Stimulated activated CD4-positive, alpha-beta T cell treated with anti-CD3 and anti-CD28 coated beads, Interleukin-4, amount 100 ng/mL, for 48 hours (primary cell): ENCODE data around the gene TMEM247.

ENCODE experiments used
- DNase-seq, 2 donors: peaks; one replicate each; pipeline ENCODE4 v3.0.0-alpha.2; 2020; ENCODE audit warnings: low read depth in 2 of 2

Gene TMEM247

DNA sequence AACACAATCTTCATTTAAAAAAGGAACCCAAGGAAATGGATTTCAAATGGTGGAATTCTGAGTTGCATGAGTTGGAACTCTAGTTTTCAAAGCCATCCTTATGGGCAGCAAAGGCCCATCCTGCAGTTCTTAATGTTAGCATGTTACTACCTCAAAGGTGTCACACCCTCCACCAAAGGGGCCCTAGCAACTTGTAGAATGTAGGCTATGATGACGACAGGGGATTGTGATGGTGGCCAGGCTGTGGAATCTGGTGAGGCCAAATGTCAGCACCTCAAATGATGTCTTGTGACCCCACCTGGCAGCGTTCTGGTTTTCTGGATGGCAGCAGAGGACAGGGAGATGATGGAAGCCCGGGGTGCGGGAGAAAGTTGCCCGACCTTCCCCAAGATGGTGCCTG is at the start of gene TMEM247:
TSS of gene TMEM247 (plus strand) at position 301 of the 400 bp plus-strand sequence.
- no peak for DNase-seq

DNA sequence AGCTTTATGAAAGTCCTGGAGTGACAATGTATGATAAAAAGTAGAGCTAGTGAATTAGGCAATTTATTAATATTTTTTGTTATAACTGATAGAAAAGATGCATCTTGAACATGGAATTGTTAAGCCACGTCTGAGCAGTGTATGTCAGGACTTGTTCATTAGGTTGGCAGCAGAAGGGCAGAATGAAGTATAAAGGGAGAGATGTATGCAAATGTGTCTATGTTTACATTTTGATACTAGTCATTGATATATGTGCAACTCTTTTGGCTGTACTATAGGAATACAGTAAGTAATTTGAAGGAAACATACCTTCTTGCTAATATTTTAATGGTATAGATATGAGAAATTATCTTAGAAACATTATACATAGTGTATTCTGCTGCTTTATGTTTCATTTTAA is 49.0 kb upstream of the TMEM247 start:
- no peak for DNase-seq

DNA sequence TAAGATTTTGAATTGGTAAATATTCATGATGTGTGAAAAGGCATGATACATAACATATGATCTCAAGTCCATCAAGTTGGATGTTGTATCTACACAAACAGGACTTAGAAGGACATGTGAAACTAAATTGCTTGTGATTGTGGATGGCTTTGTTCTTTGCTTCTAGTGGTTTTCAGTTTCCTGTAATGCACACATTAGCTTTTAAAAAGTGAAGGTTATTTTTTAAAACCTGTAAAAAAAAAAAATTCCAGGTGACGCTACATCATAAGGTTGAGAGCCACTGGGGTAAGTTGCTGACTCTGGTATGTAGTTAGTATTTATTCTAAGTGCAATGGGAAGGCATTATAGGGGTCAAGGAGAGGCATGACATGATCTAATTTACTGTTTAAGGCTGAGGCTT is 48.4 kb upstream of the TMEM247 start:
- no peak for DNase-seq

DNA sequence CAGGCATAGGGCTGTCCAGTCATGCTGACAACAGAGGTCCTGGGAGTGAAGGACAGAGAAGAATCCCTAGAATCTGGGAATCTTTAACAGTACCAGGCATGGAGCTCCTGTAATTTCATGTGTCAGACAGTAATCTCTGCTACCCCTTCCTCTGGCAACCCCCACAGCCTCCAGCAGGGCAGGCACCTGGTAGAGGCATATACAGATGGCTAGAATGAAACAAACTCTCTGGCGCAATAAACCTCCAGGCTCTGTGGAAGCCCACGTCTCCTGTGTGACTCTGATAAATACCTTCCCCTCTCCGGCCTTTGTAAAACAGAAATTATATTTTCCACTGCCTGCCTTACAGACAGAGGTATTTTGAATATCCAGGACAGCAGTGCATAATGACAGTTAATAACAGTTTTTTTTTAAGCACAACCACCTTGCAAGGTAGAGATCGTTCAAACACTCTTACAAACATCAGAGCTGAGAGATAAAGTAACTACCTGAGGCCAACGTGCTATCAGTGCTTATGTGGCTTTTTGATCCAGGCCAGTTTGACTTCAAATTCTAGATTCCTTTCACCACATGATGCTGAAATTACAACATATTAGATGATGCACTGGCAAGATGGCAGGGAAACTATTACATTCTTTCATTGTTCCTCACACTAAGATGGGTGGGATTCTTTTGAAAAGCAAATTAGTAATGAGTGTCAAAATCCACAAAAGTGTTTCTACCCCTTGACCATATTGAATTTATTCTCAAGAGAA is 47.7 kb upstream of the TMEM247 start:
- DNase-seq: no peak

DNA sequence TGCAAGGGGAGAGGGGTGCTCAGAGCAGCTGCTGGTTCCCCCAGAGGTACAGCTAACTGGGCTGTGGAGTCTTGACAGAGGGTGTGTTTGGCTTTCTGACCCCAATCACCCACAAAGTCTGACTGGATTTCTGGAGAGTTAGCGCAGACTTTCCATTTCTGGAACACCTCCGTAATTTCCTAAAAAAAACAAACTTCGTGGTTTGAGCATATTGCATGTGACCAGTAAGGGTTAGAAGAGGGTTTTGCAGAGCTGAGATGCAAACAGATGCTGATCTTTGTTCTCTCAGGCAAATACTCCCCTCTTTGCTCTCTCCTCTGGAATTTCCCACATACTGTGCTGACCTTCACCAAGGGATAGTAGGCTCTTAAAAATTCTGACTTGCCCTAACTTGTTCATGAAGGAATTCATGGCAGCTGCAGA is 44.5 kb upstream of the TMEM247 start:
- no peak for DNase-seq

DNA sequence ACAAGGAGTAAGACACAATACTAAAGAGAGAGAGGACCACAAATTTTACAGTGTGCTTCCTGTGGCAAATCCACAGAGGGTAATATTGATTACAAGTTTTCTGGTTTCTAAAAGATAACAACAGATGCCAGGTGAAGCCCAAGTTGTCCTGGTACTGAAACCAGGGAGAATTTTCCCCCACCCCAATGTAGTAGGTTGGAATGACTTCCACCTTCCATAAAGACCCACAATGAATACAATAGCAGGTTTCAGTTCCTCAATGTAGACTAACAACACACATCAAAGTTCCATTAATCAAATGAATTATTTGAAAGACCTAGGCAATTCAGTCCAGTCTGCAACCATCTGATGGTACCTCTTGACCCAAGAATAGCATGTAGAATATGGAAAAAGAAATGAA is 44.0 kb upstream of the TMEM247 start:
- DNase-seq: no peak

DNA sequence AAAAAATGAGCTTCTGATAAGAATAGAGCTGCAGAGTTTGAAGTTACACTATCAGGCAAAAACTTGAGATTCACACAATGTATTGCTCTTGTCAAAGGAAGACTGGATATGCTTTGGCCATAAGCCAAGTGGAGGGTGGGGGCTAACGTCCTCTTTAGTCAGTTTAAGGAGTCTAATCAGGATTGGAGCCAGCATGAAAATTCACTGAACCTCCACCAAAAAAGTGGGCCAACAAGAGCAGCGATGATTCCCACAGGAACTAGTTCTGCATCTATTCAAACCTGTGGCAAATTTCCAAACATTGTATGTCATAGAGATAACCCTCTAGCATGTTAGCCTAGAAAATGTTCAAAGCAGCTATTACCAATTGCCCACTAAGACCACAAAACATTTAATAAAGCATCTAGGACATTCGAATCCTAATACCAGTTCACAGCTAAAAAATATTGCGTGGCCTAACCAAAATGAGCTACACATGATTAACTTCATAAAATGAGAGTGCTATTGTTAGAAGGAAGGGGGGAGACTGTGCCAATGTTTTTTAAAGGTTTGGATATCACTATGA is 43.5 kb upstream of the TMEM247 start:
- no peak for DNase-seq

DNA sequence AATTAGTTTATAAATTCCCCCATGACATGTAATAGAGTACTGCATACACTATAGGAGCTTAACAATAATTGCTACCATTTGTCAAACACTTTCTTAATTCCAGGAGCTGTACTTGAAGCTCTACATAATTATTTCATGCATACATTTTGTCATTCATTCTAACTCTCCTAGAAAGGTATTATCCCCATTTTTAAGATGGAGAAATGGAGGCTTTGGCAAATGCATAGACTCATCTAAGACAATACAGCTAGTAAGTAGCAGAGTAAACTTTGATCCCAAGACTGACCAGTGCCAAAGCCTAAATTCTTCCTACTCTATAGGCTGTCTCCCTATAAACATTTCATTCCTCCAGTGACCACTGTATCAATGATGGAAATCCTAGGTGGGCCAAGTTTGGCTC is 42.6 kb upstream of the TMEM247 start:
- no peak for DNase-seq

DNA sequence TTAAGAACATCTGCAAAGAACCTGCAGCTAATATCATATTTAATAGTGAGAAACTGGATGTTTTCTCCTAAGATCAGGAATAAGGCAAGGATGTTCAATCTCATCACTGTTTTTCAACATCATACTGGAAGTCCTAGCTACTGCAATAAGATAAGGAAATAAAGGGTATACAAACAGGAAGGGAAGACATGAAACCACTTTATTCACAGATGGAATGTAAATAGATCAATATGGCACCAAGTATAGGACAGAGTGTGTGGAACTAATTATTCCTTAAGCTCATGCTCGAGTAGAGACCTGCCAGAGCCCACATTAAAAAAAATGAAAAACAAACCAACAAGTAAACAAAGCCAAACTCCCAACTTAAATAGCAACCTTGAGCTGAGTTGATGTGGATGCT is 41.3 kb upstream of the TMEM247 start:
- no peak for DNase-seq

DNA sequence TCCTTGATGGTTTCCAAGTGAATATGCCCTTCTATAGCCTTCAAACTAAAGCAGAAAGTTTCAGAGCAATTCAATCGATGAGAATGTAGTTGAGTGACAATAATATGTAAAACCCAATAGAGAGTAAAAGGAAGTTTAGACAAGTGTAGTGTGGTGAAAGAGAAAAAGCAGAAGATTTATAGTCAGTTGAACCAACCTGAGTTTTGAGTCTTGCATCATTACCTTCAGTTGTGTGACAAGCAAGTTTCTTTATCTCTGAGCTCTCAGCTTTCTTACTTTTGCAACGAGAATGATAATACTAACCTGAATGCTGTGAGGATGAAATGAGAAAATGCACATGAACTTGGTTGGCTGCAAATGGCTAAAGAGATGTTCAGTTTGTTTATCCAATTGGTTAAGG is 40.6 kb upstream of the TMEM247 start:
- DNase-seq: no peak

DNA sequence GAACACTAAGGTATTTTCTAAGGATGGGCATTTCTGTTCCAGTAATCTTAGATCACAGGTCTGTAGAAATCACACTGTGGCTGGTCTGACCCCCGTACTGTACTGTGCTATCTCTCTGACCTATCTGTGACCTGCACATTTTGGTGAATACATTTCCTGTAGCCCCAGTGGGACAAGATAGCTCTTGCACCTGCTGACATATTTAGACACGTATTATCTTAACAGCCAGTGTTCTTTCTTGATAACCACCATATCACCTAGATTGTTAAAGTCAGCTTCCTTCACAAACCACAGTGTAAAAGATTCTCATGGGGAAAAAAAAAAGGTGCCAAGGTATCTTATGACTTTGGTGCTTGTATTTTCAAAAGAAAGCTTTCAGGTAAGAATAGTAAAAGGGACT is 39.8 kb upstream of the TMEM247 start:
- DNase-seq: no peak

DNA sequence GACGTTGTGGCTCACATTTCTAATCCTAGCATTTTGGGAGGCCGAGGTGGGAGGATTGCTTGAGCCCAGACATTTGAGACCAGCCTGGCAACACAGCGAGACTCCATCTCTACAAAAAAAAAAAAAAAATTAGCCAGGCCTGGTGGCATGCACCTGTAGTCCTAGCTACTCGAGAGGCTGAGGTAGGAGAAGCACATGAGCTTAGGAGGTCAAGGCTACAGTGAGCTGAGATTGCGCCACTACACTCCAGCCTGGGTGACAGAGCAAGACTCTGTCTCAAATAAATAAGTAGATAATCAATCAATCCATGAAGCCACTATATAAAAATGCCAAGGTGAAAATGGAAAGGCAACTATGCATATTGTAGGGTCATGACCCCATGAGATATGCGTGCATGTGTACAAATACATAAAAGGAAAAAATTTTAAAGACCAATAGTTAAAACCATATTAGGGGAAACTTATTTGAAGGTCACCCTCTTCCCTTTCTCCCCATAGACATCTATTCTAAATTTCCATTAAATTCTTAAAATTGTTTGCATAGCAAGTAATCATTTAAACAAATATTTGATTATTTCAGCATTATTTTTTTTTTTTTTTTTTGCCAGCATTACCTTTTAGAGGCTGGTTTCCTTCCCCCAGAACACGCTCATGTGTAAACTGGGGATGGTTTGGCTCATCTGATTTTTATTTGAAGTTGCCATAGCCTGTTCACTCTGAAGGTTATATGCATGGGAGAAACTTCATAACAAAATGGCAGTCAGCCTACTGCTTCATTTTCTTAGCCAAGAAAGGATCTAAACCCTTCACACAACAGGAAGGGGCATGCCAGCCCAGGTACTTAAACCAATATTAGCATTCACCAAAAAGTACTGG is 37.3 kb upstream of the TMEM247 start:
- DNase-seq: no peak

DNA sequence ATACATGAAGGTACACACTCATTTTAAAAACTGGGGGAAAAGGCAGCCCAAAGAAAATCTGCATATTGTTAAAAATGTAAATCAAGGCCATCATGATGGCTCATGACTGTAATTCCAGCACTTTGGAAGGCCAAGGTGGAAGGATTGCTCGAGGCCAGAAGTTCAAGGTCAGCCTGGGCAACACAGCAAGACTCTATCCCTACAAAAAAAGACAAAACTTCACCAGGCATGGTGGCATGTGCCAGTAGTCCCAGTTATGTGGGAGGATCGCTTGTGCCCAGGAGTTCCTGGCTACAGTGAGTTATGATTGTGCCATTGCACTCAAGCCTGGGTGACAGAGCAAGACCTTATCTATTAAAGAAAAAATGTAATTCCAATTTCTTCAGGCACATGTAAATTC is 34.6 kb upstream of the TMEM247 start:
- DNase-seq: no peak

DNA sequence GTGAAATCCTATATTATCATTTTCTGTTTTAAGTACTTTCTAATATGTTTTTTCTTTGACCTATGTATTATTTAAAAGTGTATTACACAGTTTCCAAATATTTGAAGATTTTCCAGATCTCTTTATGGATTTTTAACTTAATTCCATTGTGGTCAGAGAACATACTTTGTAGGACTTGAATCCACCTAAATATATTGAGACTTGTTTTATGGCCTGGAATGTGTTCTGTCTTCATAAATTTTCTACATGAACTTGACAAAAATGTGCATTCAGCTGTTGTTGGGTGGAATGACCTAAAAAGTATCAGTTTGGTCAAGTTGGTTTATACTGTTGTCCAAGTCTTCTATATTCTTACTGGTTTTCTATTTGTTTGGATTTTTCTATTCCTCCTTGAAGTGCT is 33.8 kb upstream of the TMEM247 start:
- no peak for DNase-seq

DNA sequence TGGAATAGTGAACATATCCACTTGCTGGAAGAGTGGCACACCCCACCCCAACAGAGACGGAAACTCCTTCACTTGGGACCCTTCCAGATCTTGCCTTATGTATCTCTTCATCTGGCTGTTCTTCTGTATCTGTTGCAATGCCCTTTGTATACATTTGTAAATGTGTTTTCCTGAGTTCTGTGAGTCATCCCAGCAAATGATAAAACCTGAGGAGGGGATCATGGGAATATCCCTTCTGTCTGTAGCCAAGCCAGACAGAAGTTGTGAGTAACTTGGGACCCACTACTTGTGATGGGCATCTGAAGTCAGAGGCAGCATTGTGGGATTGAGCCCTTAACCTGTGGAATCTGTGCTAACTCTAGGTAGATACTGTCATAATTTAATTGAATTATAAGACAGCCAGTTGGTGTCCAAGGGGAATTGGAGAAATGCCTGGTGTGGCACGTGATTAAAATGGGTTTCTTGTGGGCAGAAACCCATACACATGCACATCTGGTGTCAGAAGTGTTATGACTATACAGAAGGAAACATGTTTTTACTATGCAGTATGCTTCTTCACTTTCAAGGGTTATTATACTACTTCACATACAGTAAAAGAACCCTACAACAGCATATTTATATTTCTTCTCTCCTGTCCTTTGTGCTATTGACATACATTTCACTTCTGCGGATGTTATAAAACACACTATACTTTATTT is 32.3 kb upstream of the TMEM247 start:
- no peak for DNase-seq

DNA sequence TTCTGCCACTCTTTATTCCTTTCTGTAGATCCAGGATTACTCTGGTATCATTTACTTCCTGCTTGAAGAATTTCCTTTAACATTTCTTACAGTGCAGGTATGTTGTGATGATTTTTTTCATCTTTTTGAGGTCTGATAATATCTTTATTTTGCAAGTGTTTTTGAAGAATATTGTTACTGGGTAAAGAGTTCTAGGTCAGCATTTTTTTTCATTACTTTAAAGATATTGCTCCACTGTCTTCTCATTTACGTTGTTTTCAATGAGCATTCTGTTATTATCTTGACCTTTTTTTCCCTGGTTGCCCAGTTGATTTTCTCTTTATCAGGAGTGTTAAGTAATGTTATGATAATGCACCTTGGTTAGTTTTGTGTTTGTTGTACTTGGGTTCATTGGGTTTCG is 31.7 kb upstream of the TMEM247 start:
- DNase-seq: no peak

DNA sequence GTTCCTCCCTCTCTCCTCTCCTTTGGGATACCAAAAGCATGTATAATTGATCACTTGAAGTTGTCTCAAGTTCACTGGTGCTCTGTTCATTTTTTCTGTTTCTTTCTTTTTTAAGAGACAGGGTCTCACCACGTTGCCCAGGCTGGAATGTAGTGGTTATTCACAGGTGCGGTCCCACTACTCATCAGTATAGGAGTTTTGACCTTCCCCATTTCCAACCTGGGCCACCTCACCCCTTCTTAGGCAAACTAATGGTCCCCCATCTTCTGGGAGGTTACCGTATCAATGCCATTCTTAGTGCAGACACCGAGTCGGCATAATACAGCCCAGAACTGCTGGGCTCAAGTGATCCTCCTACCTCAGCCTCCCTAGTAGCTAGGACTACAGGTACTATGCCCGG is 31.3 kb upstream of the TMEM247 start:
- DNase-seq: no peak

DNA sequence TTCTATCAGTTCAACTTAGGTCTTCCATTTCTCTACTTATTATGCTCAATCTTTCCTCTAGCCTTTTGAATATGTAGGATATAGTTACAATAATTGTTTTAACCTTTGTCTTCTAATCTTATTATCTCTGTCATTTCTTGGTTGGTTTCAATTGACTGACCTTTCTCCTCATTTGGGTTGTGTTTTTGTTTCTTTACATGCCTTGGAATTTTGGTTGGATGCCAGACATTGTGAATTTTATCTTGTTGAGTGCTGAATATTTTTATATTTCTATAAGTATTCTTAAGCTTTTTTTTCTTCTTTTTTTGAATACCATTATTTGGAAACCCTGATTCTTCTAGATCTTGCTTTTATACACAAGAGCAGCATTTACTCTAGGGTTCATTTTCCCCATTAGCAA is 30.7 kb upstream of the TMEM247 start:
- no peak for DNase-seq

DNA sequence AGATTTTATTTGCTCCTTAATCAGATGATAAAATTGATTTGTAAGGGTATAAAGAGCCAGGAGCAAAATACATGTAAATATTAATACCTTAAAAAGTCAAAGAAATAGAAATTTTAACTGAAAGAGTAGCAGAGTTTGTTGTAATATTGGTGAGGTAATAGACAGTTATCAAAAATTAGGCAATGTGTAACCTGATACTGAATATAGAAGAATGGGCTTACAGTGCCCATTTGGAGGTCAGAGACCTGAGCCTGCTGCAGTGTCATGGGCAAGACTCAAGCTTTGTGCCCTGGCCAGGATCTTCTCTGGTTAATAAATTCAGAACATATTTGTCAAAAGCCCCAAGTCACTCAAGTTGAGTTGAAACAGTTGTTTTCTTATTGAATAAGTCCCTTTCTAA is 29.7 kb upstream of the TMEM247 start:
- DNase-seq: no peak

DNA sequence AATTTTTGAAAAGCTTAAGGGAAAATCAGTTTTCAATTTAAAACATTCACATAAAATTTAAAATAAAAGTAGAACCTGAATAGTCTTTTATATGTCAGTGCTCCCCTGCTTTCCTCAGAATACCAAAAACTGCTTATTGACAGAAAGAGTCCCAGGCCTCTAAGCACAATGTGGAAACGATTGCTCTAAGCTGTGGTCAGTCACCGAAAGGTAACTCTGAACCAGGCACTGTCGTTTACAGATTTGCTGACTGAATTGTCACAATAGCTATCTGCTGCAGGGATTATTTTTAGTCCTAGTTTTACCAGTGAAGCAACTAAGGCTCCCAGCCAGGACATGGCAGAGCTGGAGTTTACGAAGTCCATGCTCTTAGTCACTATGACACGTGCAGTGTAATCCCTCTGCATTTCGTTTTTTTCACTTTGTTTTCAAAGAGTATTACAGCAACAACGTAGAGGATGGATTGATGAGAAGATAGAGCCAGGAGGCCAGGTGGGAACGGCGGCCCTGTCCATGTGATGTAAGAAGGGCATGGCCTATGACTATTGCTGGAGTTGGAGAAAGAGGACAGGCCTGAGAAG is 28.1 kb upstream of the TMEM247 start:
- DNase-seq: no peak

DNA sequence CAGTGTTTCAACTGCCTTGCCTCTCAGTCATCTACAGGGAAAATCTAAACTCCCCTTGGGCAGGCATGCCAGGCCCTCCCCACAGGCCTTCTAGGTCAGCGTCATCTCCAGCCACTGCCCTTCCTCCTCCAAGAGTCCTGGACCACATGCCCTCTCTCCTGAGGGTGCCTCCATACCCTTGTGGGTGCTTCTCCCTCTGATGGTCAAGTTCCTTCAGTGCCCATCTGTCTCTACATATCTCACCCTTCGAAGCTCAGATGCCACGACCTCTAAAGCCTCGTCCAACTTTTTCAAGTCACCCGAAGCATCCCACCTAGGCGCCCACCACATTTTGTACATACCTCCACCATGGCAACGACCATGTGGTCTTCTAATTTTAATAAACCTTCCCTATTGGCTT is 22.6 kb upstream of the TMEM247 start:
- DNase-seq: no peak
